ENCODE data around the gene SLC6A8.
"Not testable (repeated sequence)": the region's sequence is repeated elsewhere in the genome, so short reads cannot be mapped to it uniquely, and the experiment has no call there.

SLC6A8 gene

GRCh38 chrX:153731845-153732215 is 44.1 kb downstream of the SLC6A8 start:
- no peak for TF ChIP-seq JUND (IDR thresholded peaks at IDR 0.05; ENCODE audit: low read depth)
- DNase-seq (ENCODE audit: low read depth in 1 of 2, low spot score in 1 of 2): no peak
- in situ Hi-C loops (cut with HindIII; ENCODE audit: low pct_unique_long_range_greater_than_20kb, low sequenced_read_pairs): no loop called here

DNA sequence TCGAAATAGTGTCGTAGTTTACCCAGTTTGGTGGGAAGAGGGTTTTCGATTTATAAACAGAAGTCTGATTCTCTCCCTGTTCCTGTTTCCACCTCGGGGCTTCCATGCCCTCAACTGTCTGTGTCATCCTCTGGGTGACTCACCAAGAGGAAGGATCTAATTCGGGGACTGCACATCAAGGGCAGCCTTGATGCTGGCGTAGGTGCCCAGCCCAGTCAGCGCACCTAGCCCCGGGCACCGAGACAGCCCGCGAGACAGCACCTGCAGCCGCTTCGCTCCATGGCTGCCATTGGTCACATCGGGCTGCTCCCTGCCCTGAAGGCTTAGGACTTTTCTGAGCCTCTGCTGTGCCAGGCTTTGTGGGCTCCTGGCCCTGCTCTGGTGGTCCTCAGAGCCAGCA is 44.7 kb downstream of the SLC6A8 start:
- in situ Hi-C loops (cut with HindIII; ENCODE audit: low pct_unique_long_range_greater_than_20kb, low sequenced_read_pairs): no loop called here
- no peak for TF ChIP-seq JUND (IDR thresholded peaks at IDR 0.05; ENCODE audit: low read depth)
- DNase-seq (ENCODE audit: low read depth in 1 of 2, low spot score in 1 of 2): no peak

GRCh38 chrX:153733651-153734240 is 46.0 kb downstream of the SLC6A8 start:
- no peak for DNase-seq (ENCODE audit: low read depth in 1 of 2, low spot score in 1 of 2)
- TF ChIP-seq JUND (IDR thresholded peaks at IDR 0.05; ENCODE audit: low read depth): no peak
- in situ Hi-C loops (cut with HindIII; ENCODE audit: low pct_unique_long_range_greater_than_20kb, low sequenced_read_pairs): no loop called here

GRCh38 chrX:153734871-153735270 is 47.1 kb downstream of the SLC6A8 start:
- TF ChIP-seq JUND (IDR thresholded peaks at IDR 0.05; ENCODE audit: low read depth): no peak
- DNase-seq (ENCODE audit: low read depth in 1 of 2, low spot score in 1 of 2): no peak
- in situ Hi-C loops (cut with HindIII; ENCODE audit: low pct_unique_long_range_greater_than_20kb, low sequenced_read_pairs): no loop called here

DNA sequence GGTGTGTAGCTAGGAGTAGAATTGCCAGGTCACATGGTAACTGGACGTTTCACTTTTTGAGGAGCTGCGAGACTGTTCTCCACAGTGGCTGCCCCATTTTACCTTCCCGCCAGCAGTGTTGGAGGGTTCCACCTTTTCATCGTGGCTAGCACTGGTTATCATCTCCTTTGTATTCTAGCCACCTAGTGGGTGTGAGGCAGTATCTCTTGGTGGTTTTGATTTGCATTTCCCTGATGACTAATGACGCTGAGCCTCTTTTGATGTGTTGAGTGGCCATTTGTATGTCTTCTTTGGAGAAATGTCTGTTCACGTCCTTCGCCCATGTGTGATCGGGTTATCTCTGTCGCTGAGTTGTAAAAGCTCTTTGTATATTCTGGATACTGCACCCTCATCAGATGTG is 47.5 kb downstream of the SLC6A8 start:
- in situ Hi-C loops (cut with HindIII; ENCODE audit: low pct_unique_long_range_greater_than_20kb, low sequenced_read_pairs): no loop called here

DNA sequence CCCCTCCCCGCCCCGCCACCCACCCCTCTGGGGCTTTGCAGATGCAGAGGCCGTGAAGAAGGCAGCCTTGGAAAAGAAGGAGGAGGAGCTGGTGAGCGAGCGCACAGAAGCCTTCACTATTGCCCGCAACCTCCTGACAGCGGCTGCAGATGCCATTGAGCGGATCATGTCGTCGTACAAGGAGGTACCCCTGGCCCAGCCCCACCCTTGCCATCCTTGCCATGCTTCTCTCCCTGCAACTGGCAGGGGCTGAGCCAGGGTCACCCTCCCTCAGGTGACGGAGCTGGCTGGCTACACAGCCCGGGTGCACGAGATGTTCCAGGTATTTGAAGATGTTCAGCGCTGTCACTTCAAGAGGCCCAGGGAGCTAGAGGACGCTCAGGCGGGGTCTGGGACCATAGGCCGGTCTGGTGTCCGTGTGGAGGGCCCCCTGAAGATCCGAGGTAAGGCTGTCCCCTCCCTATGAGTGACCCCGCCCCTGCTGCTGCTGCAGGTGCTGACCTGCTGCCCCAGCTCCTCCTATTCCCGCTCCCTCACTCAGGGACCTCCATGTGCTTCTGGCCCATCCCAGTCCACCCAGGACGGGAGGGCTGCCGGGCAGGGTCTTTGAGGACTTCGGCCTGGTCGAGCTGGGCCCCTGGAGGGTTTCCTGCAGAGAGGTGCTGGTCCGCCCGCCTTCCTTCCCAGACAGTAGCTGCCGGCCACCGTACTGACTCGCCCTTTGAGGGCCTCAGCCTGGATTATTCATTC is 48.5 kb downstream of the SLC6A8 start:
- no peak for TF ChIP-seq JUND (IDR thresholded peaks at IDR 0.05; ENCODE audit: low read depth)
- DNase-seq (ENCODE audit: low read depth in 1 of 2, low spot score in 1 of 2): no peak
- in situ Hi-C loops (cut with HindIII; ENCODE audit: low pct_unique_long_range_greater_than_20kb, low sequenced_read_pairs): no loop called here

More for the DNA sequence above, 47.5 kb downstream of the SLC6A8 start:
- TF ChIP-seq JUND (IDR thresholded peaks at IDR 0.05; ENCODE audit: low read depth): no peak
- no peak for DNase-seq (ENCODE audit: low read depth in 1 of 2, low spot score in 1 of 2)

GRCh38 chrX:153736871-153737441 is 49.2 kb downstream of the SLC6A8 start:
- no peak for TF ChIP-seq JUND (IDR thresholded peaks at IDR 0.05; ENCODE audit: low read depth)
- DNase-seq (ENCODE audit: low read depth in 1 of 2, low spot score in 1 of 2): no peak
- in situ Hi-C loops (cut with HindIII; ENCODE audit: low pct_unique_long_range_greater_than_20kb, low sequenced_read_pairs): no loop called here

DNA sequence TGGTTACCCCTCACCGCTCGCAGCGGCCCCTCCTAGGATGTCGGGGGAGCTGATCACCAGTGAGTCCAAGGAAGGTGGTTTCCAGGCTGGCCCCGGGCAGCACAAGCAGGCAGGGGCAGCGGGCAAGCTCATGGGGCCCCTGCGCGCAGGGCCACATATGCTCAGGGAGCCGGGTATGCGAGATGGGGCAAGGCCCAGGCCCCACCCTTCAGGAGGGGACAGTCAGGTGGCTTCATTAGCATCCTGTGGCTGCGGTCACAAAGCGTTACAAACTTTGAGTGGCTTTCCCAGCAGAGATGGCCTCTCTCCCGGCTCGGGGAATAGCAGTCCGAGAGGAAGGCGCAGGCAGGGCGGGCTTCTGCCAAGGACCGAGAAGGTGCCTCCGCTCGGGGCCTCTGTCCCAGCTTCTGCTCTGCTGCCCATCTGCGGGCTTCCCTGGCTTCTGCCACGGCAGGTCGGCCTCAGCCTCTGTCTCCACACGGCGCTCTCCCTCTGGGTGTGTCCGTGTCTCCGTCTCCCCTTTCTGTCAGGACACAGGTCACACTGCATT is 50.4 kb downstream of the SLC6A8 start:
- TF ChIP-seq JUND (IDR thresholded peaks at IDR 0.05; ENCODE audit: low read depth): no peak
- in situ Hi-C loops (cut with HindIII; ENCODE audit: low pct_unique_long_range_greater_than_20kb, low sequenced_read_pairs): no loop called here

GRCh38 chrX:153739754-153740486 is 52.2 kb downstream of the SLC6A8 start:
- DNase-seq (ENCODE audit: low read depth in 1 of 2, low spot score in 1 of 2): no peak
- in situ Hi-C loops (cut with HindIII; ENCODE audit: low pct_unique_long_range_greater_than_20kb, low sequenced_read_pairs): no loop called here
- no peak for TF ChIP-seq JUND (IDR thresholded peaks at IDR 0.05; ENCODE audit: low read depth)

More for the DNA sequence above, 50.4 kb downstream of the SLC6A8 start:
- no peak for DNase-seq (ENCODE audit: low read depth in 1 of 2, low spot score in 1 of 2)

- no peak for TF ChIP-seq JUND (IDR thresholded peaks at IDR 0.05; ENCODE audit: low read depth)
- no peak for DNase-seq (ENCODE audit: low read depth in 1 of 2, low spot score in 1 of 2)
- in situ Hi-C loops (cut with HindIII; ENCODE audit: low pct_unique_long_range_greater_than_20kb, low sequenced_read_pairs): no loop called here
Measured at GRCh38 chrX:153740631-153741222, 53.0 kb downstream of the SLC6A8 start.

DNA sequence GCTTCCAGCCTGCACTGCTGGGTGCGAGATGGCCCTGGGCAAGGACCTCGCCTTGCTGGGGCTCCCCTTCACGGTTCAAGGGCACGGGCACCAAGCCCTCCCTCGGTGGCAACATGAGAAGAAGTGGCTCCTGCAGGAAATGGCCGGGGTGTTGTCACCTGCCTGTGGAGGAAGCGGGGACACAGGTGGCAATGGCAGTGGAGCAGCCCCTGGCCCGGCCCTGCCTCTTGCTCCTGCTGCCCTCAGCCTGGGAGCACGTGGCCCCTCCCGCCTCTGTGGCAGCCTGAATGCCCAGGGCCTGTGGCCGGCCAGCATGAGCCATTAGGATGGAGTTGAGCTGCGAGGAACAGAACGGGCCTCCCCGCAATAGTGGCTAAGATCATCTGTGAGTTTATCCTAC is 53.7 kb downstream of the SLC6A8 start:
- no peak for DNase-seq (ENCODE audit: low read depth in 1 of 2, low spot score in 1 of 2)
- in situ Hi-C loops (cut with HindIII; ENCODE audit: low pct_unique_long_range_greater_than_20kb, low sequenced_read_pairs): no loop called here
- TF ChIP-seq JUND (IDR thresholded peaks at IDR 0.05; ENCODE audit: low read depth): no peak

DNA sequence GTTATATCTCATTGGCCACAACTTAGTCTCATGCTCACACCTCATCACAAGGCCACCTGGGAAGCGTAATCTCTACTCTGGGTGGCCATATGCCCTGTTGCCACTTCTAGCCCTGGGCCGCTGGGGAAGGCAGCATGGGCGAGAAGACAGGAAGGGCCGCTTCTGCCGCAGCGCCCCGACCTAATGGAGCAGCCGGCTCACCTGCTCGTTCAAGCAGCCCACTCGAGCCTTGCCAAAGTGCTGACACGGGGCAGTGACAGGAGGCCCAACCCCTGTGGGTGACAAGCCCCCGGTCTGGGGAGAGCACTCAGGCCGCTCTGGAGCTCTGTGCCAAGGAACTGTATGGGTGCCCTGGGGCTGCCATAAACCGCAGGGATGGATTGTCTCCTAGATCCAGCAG is 54.4 kb downstream of the SLC6A8 start:
- DNase-seq (ENCODE audit: low read depth in 1 of 2, low spot score in 1 of 2); in situ Hi-C loops (cut with HindIII; ENCODE audit: low pct_unique_long_range_greater_than_20kb, low sequenced_read_pairs): not testable (repeated sequence)

DNA sequence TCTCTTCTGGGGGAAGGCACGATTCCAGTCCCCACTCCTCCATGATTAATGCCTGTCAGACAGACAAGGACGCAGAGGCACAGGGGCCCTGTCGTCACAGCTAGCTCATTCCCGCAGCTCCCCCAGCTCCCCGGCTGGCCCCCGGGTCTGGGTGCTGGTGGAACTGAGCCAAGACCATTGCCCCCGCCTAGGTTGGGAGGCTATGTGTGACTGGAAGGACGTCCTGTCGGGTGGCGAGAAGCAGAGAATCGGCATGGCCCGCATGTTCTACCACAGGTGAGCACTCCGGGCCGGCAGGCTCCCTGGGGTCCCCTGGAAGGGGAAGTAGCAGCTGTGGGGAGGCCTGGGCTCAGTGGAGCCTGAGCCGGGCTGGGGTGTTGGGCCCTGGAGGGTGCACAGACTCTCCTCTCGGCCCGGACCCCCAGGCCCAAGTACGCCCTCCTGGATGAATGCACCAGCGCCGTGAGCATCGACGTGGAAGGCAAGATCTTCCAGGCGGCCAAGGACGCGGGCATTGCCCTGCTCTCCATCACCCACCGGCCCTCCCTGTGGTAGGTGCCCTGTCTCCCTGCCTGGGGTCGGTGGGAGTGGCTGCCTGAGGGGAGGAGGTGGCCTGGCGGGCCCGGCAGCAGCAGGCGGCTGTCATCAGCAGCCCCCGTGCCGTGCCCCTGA is 55.2 kb downstream of the SLC6A8 start:
- DNase-seq (ENCODE audit: low read depth in 1 of 2, low spot score in 1 of 2); in situ Hi-C loops (cut with HindIII; ENCODE audit: low pct_unique_long_range_greater_than_20kb, low sequenced_read_pairs): not testable (repeated sequence)

DNA sequence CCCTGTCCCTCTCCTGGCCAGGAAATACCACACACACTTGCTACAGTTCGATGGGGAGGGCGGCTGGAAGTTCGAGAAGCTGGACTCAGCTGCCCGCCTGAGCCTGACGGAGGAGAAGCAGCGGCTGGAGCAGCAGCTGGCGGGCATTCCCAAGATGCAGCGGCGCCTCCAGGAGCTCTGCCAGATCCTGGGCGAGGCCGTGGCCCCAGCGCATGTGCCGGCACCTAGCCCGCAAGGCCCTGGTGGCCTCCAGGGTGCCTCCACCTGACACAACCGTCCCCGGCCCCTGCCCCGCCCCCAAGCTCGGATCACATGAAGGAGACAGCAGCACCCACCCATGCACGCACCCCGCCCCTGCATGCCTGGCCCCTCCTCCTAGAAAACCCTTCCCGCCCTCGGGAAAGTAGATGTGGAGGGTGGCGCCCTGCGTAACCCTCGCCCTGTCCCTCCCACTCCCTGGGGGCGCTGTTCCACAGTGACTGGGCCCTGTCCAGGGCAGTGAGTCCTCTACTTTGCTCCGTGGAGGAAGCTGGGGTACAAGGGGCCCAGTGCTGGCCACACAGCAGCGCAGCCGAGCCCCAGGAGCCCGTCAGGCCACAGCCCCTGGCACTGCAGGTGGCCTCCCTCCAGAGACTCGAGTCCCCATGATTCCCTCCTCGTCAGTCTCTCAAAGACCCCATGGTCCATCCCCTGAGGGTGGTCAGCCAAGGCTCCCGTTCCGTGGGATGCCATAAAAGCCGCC is 55.9 kb downstream of the SLC6A8 start:
- in situ Hi-C loops (cut with HindIII; ENCODE audit: low pct_unique_long_range_greater_than_20kb, low sequenced_read_pairs): not testable (repeated sequence)

More for the DNA sequence above, 55.9 kb downstream of the SLC6A8 start:
- DNase-seq (ENCODE audit: low read depth in 1 of 2, low spot score in 1 of 2): not testable (repeated sequence)
